GM12874 (cell line): ENCODE data around the gene CERS3.

Experiments used
- CTCF ChIP-seq: IDR thresholded peaks from 2 replicates; pipeline ENCODE4 v1.5.1; 2011; ENCODE audit warnings: low read depth, mild to moderate bottlenecking, control low read depth, low read length, moderate library complexity; ENCODE audit not compliant: insufficient read depth

Gene CERS3

GRCh38 chr15:100516643-100517512, 11.9 kb downstream of the CERS3 start:
- TF ChIP-seq CTCF: no peak

GRCh38 chr15:100515758-100516157, 13.0 kb downstream of the CERS3 start:
- no peak for TF ChIP-seq CTCF

GRCh38 chr15:100508641-100509300, 20.0 kb downstream of the CERS3 start:
- no peak for TF ChIP-seq CTCF

GRCh38 chr15:100502651-100503050, 26.1 kb downstream of the CERS3 start:
- no peak for TF ChIP-seq CTCF

GRCh38 chr15:100501117-100501516, 27.6 kb downstream of the CERS3 start:
- no peak for TF ChIP-seq CTCF

GRCh38 chr15:100500226-100500990, 28.3 kb downstream of the CERS3 start:
- TF ChIP-seq CTCF: no peak

GRCh38 chr15:100495861-100496260, 32.9 kb downstream of the CERS3 start:
- no peak for TF ChIP-seq CTCF
